GM19238 (cell line): Measurements from ENCODE around the gene GRM8.

Source experiments
- DNase-seq: peaks from one replicate; pipeline ENCODE4 v3.0.0; 2011; ENCODE audit warnings: low spot score; ENCODE audit not compliant: insufficient read length

Gene GRM8

DNA sequence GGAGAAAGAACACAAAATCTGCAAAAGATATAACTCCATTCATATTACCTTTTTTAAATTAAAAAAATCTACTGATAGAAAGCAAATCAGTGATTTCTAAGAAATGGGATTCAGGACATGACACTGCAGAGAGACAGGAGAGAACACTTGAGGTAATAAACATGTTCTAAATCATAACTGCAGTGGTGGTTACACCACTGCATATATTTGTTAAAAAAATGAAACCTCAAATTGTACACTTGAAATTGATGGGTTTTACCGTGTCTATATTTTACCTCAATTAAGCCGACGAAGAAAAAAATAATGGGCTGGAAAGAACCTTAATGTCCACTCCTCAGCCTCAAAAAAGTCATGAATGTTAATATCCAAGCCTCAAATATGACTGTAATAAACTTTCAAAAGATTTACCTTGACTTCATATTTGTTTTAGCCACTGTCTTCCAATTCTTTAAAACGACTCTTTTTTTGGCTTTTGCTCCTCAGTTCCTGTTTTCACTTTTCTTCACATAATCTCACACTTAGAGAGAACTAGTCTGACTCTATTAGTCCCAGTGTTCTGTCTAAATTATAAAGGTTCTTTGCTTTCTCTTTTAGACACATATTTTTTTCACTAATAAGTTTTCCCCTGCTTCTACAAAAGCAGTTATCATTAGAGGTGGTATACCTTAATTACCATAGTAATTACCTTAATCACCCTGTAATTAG, 502.4 kb downstream of the GRM8 start:
- DNase-seq, result no peak

DNA sequence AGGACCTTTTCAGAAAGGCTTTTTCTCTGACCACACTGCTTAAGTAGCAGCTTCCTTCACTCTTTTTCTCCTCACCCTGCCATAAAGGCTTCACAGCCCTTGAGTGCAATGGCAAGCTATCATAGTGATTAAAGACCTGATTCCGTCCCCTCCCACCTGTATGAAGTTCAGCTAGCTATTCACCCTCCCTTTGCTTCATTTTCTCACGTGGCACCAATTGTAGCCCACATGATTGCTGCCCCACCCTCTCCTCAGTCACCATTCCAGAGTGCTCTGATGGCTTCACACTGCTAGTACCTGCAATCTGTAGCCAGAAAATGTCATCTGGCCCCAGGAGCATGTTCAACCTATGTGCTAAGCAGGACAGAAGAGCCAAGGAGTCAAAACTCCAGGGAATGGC, 523.8 kb downstream of the GRM8 start:
- DNase-seq, result no peak

DNA sequence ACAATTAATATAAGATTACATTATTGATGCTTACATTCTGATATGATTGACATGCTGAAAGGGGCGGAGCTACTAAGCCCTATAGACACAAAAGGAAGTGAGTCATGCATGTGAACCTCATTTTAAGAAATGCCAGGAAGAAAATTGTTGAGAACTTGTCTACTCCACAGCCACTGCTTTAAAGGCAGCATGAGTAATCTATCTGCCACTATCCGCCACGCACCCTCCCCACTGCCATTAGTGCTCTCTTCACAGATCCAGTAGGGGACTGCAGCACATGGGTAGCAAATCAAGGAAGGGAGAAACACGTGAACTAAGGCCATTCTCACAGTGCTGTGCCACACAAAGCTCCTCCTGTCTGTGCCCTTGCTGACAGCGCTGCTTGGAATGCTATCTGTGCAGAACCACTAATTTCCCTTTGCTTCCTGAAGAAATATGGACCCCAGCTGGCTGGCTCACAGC, 524.8 kb downstream of the GRM8 start:
- no peak for DNase-seq

DNA sequence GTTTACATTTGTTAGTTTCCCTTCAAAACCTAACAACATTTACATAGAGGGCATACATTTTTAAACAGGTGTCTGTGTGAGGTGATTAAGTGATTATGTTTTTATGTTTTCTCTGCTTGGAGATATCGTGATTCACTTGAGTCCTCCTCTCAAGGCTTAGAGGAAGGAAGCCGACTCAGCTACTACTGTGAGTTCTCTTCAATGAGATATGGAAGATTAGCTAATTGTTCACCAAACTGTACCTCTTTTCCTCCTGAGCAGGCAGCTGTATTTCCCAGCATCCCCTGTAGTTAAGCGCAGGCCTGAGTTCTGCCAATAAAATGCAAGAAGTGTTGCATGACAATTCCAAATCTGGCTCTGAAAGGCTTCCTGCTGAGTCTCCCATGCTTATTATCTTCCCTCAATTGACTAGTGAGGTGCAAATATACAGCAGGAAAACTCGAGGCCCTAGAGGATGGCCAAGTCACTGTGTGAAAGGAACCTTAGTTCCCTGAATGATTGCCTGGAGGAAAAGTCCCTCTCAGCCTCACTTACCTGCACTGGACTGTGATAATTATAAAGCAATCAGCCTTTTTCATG, 528.7 kb downstream of the GRM8 start:
- DNase-seq, result no peak

DNA sequence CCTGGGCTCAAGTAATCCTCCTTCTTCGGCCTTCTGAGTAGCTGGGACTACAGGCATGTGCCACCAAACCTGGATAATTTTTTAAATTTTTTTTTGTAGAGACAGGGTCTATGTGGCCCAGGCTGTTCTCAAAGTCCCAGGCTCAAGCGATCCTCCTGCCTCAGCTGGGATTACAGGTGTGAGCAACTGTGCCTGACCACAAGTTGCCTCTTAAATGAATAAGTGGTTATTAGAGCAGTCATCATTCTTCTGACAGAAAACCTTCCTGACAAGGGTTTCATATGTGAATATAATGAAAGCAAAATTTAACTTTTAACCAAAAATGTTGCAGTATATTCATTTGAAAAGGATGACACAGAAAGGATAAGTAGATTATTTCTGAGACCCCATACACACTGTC, 532.5 kb downstream of the GRM8 start:
- no peak for DNase-seq

DNA sequence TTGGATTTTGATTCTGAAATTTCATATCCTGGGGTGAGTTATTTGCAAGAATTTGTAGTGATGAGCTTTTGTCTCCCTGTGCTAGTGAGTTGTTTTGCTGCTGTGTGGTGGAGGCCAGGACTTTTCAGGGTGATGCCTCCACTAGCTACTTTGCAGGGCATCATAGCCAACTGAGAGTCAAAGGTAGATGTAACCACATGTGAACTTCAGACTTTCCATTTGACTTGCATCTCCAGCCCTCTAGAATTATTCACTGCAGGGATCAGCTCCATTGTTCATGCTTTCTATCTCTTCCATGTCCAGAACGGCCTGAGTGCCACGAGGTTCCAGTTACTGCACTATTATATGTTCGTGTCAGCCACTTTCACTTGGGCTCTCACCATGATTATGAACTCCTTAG, 534.3 kb downstream of the GRM8 start:
- DNase-seq, result no peak

DNA sequence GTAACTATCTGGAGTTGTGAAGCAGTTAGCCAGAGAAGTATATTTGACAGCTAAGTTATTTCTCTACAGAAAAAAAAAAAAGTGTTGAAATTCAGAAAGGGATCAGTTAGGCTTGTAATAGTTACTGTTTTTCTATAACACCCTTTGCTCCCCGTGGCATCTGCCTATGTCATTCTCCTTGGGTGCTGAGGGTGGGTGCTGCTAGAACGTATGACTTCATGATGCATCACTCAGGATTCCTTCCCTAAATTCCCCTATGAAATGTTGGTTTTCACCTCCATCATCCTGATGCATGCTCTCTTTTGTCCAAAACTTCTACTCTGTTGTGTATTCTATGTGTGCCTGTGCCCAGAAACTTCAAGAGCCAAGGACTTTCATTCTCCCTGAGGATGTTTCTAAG, 536.4 kb downstream of the GRM8 start:
- DNase-seq, result no peak

DNA sequence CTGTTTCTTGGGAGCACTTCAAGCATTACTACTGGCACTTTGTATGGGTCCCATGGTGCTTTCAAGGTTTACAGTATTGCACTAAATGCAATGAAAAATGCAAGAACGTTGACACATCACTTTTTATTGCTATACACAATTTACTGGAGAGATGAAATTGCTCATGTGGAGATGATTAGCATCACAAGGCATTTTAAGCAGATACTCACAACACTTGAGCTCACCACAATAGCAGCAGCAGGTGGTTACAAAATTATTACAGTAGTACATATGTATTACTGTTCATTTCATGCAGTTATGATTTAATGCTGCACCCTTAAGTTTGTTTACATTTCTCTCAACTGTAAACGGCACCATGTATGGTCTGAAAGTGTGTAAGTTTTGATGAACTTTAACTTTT, 537.7 kb downstream of the GRM8 start:
- DNase-seq, result no peak

DNA sequence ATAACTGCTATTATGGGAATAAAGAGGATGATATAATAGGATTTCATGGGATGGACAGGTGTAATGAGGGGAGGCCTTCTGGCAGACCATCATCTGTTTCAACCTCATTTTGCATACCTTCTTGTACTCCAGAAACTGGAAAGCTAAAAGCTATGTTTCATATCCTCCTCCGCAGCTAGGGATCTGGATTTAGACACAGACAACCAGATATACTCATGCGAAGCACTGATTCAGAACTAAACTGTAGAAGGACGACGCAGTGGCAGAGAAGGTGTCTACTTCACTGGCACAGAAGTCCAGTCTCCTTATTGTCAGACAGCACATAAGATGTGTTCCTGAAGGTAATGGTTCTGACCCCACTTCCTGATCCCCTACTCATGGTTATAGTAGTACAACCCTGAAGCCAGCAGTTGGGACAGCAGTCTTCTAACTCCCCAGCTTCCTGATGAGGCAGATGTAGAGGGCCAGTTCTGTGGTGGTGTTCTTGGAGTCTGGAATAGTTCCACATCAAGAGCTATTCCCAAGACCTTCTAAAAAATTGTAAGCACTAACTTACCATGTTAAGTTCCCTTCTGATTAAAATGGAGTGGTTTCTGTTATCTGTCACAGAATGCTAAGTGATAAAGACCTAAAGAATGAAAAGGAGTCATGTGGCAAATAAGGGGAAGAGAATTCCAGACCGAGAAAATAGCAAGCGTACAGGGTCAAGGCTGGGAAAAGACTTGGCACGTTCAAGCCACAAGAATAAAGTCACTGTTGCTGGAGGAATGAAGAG, 550.3 kb downstream of the GRM8 start:
- no peak for DNase-seq

DNA sequence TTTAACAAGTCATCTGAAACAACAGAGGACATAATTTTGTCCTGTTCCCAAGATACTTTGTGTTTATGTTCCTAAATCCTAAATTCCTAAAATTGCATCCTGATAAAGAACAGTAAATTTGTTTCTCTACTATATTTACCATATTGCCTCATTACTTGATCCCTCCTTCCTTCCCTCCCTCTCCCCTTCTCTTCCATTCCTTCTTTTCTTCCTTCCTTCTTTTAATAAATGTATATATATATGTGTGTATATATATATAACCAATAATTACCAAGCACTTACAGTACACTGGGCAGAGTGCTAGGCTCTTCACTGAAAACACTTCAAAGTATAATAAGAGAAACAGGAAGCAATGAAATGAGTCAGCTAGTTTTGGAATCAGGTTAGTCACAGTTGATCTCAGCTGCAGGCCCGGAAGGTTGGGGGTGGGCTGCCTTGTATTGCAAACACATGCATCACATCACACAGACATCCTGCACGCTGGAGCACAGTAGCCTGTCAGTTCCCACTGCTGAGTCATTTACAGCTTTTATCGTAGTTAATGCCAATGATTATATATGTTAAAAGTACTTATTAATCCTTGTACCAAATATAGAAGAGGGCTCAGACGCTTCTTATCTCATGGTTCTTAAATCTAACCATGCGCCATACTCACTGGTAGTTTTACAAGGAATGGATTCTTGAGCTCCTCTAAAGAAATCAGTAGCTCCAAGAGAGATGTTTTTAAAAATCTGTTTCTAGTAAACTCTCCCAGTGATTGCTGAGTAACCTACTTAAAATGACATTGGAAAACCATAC, 551.7 kb downstream of the GRM8 start:
- DNase-seq, result peak; percentile 46

DNA sequence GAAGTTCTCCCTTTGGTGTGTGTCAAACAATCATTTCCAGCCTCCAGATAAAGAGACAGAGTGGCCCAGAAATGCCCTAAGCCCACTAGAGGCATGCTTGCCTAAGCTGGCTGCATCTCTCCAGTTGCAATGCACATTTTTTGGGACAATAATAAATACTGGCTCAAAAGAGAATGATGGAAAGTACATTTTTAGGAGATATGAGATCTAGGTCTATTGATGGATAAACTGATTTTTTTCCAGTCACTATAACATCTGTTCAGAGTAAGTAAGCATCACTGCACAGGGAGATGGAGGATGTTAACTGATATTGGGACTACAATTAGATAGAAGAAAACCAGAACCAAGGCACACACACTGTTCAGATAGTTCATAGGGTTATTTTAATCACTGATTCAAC, 553.0 kb downstream of the GRM8 start:
- DNase-seq, result no peak

DNA sequence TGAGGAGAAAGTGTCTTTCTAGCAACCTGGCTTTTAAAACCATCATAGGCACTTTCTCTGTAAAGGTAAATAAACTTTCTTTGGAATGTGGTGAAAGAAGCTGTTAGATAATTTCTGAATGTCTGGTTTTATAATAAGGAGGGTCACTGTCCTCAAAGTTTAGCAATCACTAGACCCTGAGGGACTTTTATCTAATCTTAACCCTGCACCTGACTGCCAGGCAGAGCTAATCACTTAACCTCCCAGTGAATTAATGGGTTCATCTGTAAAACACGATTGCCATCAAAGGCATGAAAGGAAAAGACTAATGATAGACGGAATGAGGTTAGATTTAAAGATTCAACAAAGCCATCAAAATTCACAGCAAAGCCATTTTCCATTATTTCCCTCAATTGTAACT, 553.8 kb downstream of the GRM8 start:
- no peak for DNase-seq

DNA sequence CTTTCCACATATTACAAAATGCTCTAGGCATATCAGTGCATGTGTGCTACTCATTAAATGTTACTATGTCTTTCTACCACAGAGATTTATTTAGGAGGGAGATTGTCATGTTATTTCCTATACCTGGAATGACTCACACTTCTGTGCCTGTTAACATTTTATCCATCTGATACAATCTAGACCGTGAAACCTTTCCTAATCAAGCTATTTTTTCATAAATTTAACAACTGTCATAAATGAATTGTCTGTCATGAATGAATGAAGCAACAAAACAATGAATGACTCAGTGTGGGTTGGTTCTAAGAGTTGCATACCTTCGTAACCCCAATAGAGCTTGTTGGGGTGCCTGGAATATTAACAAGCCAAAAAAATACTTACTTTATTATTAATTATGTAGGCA, 554.3 kb downstream of the GRM8 start:
- no peak for DNase-seq

DNA sequence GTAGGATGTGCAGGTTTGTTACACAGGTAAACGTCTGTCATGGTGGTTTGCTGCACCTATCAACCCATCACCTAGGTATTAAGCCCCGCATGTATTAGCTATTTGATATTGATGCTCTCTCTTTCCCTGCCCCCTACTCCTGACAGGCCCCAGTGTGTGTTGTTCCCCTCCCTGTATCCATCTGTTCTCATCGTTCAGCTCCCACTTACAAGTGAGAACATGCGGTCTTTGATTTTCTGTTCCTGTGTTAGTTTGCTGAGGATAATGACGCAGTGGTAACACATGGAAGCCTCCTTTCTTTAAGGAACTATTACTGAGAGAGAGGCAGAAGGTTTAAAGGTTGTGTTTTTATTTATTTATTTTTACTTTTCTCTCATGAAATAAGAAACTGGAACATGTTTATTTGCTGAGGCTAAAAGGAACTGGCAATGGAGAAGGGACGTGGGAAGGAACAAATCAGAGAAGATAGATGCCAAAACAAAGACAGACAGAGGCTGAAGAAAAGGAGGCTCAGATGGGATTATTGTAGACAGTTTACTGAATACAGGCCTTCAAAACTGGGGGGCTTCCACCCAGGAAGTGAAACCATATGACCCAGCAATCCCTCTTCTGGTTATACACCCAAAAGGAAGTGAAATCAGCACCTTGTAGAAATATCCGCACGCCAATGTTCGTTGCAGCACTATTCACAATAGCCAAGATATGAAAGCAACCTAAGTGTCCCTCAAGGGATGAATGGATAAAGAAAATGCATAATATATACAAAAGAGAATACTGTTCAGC, 556.3 kb downstream of the GRM8 start:
- DNase-seq, result no peak

DNA sequence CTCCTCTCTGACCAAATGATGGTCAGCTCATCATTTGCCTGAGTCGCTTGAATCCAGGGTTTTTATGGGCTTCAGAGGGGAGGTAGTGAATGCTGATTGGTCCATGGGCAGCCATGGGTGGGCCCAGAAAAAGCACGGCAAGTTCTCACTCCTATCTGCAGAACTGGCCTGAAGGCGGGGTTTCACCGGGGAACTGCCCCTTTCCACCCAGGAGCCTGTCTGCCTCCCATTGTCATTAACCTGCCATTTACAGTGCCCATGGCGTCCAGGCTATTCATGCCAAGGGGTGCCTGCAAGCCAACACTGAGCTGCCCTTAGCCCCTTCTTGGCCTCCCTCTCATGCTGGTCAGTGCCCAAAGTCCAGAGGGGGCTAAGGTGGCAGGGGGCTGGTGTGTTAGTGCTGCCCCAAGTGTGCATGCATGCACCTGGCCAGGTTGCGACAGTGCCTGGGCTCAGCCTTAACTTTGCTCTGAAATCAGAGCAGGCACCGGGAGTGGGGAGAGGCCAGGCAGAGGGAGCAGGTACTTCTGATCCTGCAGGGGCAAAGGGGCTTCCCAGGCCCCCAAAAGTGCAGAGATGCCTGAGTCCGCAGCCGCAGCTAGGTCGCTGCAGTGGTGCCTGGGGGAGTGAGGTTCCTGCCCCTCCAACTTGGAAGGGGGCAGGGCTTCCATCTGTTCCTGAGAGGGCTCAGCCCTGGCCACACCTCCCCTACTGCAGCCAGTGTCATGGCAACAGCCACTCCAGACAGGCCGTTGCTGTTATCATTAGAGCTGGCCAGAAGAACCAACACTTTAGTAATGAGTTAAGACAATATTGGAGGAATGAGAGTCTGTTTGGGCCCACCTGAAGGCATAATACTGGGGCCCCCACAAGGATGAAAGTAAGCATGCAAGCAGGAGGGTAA, 561.6 kb downstream of the GRM8 start:
- no peak for DNase-seq

DNA sequence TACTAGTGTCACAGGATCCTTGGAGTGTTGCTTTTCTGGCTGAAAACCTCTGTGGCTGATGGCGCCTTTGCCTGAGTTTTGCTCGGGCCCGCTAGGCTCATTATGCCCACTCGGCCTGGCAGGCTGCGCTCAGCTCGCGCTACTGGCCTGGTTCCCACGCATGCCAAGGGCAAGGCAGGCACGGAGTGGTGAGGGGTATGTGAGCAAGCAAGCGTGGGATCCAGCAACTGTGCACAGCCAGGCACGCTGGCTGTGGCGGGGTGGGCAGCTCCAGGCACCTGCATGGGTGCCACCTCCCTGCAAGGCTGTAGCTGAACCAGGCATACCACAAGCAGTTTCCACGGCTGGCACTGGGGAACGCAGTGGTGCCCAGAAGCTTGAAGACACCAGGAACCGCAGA, 562.6 kb downstream of the GRM8 start:
- DNase-seq, result no peak

DNA sequence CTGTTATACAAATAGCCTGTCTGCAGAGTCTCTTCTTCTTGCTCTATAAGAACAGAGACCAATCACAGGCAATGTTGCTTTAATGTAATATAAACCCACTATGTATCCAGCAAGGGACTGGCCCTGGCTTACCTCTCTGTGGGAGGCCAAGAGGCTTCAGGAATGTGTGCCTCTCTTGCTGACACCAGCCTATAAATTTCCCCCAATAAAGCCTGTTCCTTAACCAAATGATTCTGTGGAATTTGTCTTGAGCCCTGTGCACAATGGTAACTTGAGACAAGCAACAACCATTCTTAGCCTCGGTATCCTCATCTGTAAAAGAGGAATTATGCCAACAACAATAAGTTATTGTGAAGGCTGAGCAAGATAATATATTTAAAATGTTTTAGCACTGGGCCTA, 563.7 kb downstream of the GRM8 start:
- no peak for DNase-seq

DNA sequence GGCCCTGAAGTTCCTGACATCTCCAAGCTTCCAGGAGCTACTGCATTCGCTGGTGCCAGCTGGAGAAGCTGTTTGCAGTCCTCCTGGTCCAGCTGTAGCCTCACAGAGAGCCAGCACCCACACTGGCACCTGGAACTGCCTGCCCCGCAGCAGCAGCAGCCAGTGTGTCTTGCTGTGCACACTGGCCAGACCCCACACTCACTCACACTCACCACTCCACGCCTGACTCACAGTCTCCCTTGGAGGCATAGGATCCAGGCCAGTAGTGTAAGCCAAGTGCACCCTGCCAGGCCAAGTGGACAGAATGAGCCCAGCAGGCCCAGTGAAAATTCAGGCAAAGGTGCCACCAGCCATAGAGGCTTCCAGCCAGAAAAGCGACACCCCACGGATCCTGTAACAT, 566.3 kb downstream of the GRM8 start:
- DNase-seq, result no peak

DNA sequence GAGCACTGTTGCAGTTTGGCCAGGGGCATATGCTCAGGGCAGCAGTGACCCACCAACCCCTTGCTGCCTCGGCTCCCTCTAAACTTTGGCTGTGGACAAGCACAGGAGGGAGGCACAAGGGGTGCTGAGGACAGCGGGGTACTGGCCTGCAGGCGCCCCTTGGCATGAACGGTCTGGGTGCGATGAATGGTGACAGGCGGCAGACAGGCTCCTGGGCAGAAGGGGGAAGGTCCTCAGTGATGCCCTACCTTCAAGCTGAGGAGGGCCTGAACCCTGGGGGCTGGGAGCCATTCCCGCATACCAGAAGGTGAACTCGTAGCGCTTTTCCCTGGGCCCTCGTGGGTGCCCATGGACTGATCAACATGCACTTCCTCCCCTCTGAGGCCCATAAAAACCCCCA, 567.1 kb downstream of the GRM8 start:
- DNase-seq, result no peak

DNA sequence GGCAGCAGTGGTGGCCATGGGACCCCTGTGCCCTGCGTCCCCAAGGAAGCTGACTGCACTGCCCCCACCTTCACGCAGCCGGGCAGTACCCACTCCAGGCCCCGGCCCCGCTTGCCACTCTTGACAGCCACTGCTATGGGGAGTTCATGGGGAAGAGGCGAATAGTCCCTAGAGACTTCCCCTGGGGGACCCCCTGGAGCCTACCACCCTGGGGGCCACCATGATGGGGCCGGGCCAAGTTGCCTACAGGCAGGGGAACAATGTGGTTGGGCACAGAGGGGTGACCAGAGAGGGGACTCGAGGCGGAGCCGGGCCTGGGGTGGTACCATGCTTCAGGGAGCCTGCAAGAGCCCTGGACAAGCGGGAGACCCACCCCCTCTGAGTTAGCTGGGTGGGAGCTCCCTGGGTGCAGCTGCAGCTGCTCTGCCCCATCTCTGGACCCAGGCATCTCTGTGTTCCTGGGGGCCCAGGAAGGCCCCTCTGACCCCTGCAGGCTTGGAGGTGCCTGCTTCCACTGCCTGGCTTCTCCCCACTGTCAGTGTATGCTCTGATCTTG, 567.6 kb downstream of the GRM8 start:
- DNase-seq, result no peak
